Endothelial cell of umbilical vein (primary cell): Measurements from ENCODE around the gene RNASE13.

ENCODE experiments used
- CTCF ChIP-seq, 2 donors: IDR thresholded peaks; 1 replicate in 1 of 2; 2 replicates in 1 of 2; pipeline ENCODE4 v1.5.1; 2011; ENCODE audit warnings: low read length in 2 of 2, mild to moderate bottlenecking in 2 of 2, moderate library complexity in 2 of 2, control low read depth in 1 of 2, inconsistent platforms in 1 of 2, low read depth in 1 of 2; ENCODE audit not compliant: insufficient read depth in 1 of 2; ENCODE audit errors: extremely low read depth in 1 of 2
- GATA2 ChIP-seq: IDR thresholded peaks from 2 replicates; pipeline ENCODE4 v1.7.0; 2011; ENCODE audit warnings: low read depth, mild to moderate bottlenecking, moderate library complexity, mixed read lengths, low read length; ENCODE audit not compliant: insufficient read length, insufficient read depth
- JUN ChIP-seq: IDR thresholded peaks from 2 replicates; pipeline ENCODE4 v1.6.1; 2011; ENCODE audit warnings: borderline replicate concordance, low read depth; ENCODE audit not compliant: insufficient read length, insufficient read depth
- POLR2A ChIP-seq: IDR thresholded peaks from 2 replicates; pipeline ENCODE4 v1.6.1; 2012; ENCODE audit warnings: low read depth, mild to moderate bottlenecking, control low read depth, low read length
- POLR2AphosphoS5 ChIP-seq: IDR thresholded peaks from 2 replicates; pipeline ENCODE4 v1.6.1; 2012; ENCODE audit warnings: low read depth, mild to moderate bottlenecking, control low read depth, low read length, moderate library complexity; ENCODE audit not compliant: insufficient read depth

- TF ChIP-seq POLR2A (no peak), JUN (no peak), CTCF (IDR thresholded peaks at IDR 0.05; ENCODE audit: extremely low read depth in 1 of 2, insufficient read depth in 1 of 2, low read depth in 1 of 2, low read length in 2 of 2) (no peak), POLR2AphosphoS5 (no peak), GATA2 (no peak)
Observed at GRCh38 chr14:21083565-21084325, 49.1 kb upstream of the RNASE13 start.
